Fibroblast of skin of scalp (primary cell): ENCODE measurements around the gene ARF4.

Experiments
- DNase-seq: peaks from one replicate; pipeline ENCODE4 v3.0.0-alpha.2; 2013

ARF4 gene

DNA sequence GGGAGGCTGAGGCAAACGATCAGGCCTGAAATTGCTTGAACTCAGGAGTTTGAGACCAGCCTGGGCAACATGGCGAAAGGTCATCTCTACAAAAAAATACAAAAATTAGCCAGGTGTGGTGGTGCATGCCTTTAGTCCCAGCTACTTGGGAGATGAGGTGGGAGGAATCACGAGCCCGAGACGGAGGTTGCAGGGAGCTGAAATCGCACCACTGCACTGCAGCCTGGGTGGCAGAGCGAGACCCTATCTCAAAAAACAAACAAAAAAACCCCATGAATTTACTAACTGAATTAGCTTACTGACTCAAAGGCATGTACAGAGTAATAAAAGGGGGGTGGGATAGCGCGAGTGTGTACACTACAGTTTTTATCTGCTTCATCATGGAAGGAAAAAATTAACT lies 19.3 kb downstream of the ARF4 start:
- DNase-seq = no peak

DNA sequence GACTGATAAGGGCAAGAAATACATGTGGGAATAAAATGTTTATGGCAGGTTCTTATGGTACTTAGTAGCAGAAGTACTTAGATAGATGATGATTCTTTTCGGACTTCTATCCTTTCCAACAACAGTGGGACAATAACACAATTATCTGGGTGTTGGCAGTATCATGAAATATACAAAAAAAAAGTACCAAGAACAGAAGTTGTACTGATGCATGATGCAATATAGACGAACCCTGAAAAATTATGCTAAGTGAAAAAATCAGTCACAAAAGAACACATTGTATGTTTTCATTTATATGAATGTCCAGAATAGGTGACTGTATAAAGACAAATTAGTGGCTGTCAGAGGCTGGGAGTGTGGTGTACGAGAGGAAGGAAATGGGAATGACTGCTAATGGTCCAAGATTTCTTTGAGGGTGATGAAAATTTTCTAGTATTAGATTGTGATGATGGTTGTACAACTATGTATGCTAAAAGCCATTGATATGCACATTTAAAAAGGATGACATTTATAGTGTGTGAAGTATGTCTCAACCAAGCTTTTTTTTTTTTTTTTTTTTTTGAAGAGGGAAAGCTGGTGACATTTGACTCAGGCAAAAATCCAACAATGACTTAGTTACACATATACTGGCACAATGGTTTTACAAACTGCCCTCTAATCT lies 21.0 kb downstream of the ARF4 start:
- DNase-seq = no peak

DNA sequence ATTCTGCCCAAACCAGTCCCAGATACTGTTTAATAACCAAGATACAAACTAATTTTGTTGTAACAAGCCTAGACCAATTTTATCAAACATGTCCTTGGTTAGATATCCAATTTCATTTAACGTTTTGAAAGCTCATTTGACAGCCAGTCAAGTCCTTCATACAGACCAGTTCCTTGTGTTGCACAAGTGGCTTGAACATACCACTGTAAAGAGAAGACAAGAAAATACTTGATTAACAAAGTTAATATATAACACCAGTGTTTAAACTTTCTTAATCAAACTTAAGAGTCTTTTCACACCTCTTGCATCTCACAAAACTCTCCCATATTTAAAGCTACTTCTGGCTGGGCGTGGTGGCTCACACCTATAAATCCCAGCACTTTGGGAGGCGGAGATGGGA lies 25.0 kb downstream of the ARF4 start:
- DNase-seq = no peak

DNA sequence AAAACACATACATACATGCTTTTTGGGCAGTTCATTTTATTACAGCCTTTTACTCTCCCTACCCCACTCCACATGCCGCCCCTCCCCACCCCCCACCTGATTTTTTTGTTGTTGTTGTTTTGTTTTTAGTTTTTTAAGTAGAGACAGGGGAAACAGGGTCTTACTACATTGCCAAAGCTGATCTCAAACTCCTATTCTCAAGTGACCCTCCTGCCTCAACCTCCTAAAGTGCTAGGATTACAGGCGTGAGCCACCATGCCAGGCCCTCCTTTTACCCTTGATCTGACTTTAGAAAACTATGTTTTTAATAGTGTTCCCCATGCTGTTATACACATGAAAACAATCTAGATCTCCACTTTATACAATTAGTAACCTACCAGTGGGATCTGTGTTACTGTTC lies 26.3 kb downstream of the ARF4 start:
- DNase-seq = no peak

DNA sequence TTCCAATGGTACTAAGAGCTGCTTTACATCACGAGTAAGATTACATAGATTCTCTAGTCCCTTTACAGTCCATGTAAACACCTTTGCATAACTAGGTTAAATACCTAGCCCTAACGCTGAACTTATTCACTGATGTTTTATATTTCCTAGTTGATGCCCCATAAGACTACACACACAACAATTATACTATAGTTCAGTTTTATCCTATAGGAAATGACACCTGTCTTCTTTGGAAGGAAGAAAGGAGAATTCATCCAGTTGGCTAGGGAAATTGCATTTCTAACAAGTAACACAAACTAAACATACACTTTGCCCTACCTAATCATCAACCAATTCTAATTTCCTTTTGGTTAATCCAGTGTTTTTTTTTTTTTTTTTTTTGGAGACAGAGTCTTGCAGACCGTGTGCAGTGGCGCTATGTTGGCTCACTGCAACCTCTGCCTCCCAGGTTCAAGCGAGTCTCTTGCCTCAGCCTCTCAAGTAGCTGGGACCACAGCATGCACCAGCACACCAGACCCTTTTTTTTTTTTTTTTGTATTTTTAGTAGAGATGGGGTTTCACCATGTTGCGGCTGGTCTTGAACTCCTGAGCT lies 27.2 kb downstream of the ARF4 start:
- DNase-seq = no peak

DNA sequence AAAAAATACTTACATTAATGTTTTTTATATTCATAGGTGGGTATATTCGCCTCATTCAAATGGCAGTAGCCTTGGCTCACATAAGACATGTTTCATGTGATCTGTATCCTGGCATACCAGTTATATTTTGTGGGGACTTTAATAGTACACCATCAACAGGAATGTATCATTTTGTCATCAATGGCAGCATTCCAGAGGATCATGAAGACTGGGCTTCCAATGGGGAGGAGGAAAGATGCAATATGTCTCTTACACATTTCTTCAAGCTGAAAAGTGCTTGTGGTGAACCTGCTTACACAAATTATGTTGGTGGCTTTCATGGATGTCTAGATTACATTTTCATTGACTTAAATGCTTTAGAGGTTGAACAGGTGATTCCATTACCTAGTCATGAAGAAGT lies 37.6 kb downstream of the ARF4 start:
- DNase-seq = peak; percentile 57

DNA sequence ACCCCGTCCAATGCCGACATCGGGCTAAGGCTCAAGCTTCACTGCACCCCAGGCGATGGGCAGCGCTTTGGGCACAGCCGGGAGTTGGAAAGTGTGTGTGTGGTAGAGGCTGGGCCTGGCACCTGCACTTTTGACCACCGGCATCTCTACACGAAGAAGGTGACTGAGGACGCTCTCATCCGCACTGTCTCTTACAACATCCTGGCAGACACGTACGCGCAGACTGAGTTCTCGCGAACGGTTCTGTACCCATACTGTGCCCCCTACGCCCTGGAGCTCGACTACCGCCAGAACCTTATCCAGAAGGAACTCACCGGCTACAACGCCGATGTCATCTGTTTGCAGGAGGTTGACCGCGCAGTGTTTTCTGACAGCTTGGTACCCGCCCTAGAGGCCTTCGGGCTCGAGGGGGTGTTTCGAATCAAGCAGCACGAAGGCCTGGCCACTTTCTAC lies 40.0 kb downstream of the ARF4 start:
- DNase-seq = peak; percentile 31

DNA sequence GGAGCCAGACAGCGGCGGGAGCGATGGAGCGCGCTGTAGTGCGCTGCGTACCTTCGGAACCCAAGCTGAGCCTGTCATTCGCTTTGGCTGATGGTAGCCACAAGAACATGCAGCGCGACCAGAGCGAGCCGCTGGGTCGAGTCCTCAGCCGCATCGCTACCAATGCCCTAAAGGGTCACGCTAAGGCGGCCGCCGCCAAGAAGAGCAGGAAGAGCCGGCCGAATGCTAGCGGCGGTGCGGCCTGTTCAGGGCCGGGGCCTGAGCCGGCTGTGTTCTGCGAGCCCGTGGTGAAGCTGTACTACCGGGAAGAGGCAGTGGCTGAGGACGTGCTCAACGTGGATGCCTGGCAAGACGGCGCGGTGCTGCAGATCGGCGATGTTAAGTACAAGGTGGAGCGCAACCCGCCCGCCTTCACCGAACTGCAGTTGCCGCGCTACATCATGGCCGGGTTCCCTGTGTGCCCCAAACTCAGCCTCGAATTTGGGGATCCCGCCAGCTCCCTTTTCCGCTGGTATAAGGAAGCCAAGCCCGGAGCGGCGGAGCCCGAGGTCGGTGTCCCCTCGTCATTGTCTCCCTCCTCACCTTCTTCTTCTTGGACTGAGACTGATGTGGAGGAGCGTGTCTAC lies 40.6 kb downstream of the ARF4 start:
- DNase-seq = no peak

DNA sequence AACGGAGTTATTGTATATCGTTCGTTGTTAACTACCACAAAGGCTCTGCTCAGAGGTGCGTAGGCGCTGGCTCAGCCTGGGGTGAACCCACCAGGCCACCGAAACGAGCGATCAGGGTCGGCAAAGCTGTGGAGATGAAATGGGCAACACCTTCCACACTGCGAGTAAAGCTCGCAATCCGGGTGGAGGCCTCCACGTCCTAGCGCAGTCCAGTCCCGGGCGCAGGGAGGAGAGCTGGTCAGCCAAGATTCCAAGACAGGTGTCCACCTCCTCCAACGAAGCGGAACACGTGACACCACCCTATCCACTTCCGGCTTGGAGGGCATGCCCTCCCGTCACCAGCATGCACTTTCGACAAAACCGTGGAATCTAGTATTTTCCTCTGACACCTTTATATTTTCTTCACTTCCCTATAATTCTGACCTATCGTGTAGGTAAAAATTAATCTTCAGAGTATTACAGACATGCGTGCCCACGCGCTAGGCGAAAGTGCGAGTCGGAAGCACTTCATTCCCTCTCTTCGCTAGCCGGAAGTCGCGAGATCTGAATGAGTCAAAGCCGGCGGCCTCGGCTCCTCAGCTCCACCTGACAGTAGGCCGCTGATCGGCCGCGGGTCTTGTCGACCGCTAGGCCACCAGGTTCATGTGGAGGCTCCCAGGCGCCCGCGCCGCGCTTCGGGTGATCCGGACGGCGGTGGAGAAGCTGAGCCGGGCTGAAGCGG lies 41.2 kb downstream of the ARF4 start, which contains the start of gene PDE12:
TSS of gene PDE12 (plus strand) at position 537 of the 721 bp plus-strand sequence. CDS start at position 643, 106 bp downstream.
- DNase-seq = peak; percentile 91

DNA sequence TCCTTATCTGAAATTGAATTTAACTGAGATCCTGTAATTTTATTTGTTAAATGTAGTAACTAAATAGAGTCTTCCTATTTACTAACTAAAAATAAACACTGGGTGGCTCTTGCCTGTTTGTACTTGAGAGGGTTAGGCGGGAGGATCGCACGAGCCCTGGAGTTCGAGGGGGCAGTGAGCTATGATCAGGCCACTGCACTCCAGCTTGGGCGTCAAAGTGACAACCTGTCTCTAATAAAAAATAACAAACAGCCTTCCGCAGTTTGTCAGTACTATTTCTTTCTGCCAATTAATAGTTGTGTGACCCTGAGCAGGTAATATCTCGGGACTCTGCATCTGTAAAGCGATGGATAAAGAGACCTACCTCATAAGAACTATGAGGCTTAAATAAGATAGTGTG lies 41.8 kb downstream of the ARF4 start:
- DNase-seq = no peak

DNA sequence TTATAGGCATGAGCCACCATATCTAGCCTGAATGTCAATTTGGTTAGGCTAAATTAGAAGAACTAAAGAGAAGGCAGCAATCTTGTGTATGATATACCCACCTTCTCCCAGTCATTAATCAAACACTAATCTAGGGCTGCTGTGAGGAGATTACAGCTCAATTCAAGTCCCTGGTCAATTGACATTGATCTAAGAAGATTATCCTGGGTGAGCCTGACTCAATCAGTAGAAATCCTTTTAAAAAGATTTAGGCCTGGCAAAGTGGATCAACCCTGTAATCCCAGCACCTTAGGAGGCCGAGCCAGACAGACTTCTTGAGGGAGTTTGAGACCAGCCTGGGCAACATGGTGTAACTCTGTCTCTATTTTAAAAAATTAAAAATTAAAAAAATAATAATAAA lies 50.5 kb downstream of the ARF4 start:
- no peak for DNase-seq

DNA sequence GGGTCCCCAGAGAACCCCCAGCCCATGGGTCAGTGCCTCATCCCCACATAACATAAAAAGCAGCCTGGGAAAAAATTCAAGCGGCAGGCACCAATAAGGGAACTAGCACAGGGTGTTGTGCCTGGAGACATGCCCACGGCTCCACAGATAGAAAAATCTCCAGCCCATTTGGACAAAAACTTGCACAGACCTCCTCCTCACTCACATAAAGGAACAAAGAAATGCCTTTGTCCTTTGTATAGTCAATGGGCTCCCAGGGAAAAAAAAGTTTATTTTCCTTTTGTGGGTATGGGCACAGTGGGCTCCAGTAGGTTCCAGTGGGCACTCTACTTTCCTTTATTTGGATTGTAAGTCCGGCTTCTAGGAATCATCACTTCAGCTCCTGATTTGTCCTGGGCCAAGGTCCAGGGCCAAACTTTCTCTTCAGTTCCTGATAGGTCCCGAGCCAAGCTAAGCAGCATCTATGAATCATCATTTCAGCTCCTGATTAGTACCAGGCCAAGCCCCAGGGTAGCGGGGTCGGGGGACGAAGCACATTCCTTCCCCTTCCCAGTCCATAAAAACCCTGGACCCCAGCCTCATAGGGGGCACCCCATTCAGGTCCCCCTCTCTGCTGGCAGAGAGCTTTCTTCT lies 51.4 kb downstream of the ARF4 start:
- DNase-seq = no peak

DNA sequence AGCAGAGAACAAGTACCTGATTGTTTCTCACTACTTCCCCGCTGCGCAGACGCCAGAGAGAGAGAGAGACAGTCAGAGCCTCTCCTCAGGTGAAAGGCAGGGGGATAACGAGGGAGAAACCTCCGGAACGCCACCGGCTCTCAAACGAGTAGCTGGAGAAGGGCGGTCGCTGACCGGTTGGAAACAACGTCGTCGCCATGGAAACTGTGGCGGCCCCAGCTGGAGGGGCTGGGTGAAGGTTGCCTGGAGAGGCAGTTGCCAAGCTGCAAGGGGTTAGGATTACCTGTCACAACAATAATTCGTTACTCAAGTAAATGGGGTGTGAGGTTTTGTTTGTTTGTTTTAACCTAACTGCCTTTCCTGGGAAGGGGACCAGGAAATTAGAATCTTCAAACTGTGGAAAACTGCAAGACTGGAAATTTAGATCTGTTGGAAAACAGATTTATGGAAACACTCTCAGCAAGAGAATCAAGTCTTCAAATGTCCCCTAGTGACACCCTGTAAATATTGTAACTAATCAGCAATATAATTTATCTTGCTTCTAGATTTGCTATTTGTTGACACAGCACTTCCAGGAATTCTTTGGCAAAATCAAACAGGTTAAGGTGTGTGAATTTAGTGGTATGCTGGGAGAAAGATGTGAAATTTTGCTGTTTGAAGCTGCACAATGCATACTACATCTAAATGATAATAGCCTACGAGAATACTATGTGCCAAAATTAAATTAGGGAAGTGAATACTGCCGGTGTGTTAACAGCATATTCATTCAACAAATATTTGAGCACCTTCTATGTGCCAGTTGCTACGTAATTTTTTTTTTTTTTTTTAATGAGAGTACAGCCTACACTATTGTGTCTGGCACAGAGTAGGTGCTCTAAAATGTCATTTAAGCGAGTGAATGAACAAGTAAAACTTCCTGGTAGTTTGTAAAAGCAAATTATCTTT lies 52.7 kb downstream of the ARF4 start, which contains the start of gene DNAH12:
TSS of gene DNAH12 (minus strand) at position 164 of the 945 bp plus-strand sequence. CDS start 1,474 bp downstream, outside the sequence.
- DNase-seq = peak; percentile 13

DNA sequence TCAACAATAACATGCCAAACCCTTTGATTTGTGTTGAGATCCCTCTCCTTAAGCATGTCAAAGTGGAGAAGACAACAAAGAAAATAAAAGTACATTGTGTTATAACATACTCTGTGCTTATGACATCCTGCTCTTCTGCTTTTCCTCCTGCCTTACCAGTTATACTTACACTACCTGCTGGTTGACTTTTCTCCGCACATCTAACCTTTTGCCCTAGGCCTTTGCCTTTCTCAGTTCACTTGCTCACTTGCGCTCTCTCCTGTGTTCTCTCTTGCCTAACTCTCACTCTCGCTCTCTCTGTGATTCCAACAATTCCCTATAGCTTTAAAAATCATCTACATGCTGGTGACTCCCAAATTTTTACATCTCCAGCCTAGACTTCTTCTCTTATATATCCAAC lies 58.7 kb downstream of the ARF4 start:
- no peak for DNase-seq

DNA sequence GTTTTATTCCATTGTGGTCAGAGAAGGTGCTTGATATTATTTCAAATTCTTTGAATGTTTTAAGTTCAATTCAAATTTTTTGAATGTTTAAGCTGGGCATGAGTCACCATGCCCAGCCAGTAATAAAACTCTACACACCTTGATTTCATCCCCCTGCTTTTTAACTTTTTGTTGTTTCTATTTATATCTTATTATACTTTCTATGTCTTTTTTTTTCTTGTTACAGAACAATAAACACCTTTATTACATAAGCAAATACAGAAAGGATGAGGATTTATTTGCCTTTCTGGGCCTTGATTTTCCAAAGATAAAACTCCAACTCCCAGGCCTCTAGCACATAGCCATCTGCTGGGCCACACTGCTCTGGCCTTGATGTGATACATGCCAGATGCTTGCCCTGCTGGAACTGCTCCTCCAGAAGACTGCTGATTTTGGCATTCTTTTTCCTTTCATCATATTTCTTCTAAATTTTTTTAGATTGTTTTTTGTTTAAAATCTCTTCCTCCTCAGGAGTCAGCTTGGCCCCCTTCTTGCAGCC lies 67.0 kb downstream of the ARF4 start:
- DNase-seq = no peak
